PC-3 (cell line): Measurements from ENCODE around the gene SYT11.

Source experiments
- CTCF ChIP-seq: fragments of 300-600 bp; sonication (generic); conservative IDR thresholded peaks from 2 replicates; pipeline ENCODE4 v1.5.1; 2017; ENCODE audit warnings: antibody characterized with exemption, low read depth, mild to moderate bottlenecking, low read length
- EZH2 ChIP-seq: fragments of 300-600 bp; sonication (generic); IDR thresholded peaks from one replicate; pipeline ENCODE4 v1.6.1; 2017; ENCODE audit warnings: antibody characterized with exemption, mild to moderate bottlenecking, low read length; ENCODE audit not compliant: unreplicated experiment
- EZH2phosphoT487 ChIP-seq: fragments of 300-600 bp; sonication (generic); IDR thresholded peaks from 2 replicates; pipeline ENCODE4 v1.6.1; 2018; ENCODE audit warnings: mild to moderate bottlenecking, antibody characterized with exemption, low read length, borderline replicate concordance

- no peak for TF ChIP-seq CTCF
- no peak for TF ChIP-seq EZH2
- no peak for TF ChIP-seq EZH2phosphoT487
Observed at GRCh38 chr1:155827450-155827849, 31.9 kb upstream of the SYT11 start.
